COLO668 (cell line): ENCODE results near the gene ZFAND2A.

ENCODE experiments used
- DNase-seq: peaks from one replicate; lab custom pipeline; 2025; ENCODE audit not compliant: unreplicated experiment; lab: John Stamatoyannopoulos, UW

The ZFAND2A gene

GRCh38 chr7:1110358-1110757, 49.6 kb downstream of the ZFAND2A start:
- no peak for DNase-seq

GRCh38 chr7:1109581-1110310, 50.2 kb downstream of the ZFAND2A start:
- DNase-seq, result no peak

- DNase-seq, result no peak
Measured at GRCh38 chr7:1108264-1108920, 51.6 kb downstream of the ZFAND2A start.

GRCh38 chr7:1106793-1107421, 53.1 kb downstream of the ZFAND2A start:
- DNase-seq, result no peak

GRCh38 chr7:1106063-1106792, 53.8 kb downstream of the ZFAND2A start:
- DNase-seq, result no peak

- DNase-seq, result no peak
Measured at GRCh38 chr7:1105189-1105588, 54.8 kb downstream of the ZFAND2A start.

- no peak for DNase-seq
Measured at GRCh38 chr7:1104516-1105179, 55.3 kb downstream of the ZFAND2A start.

GRCh38 chr7:1103789-1104515, 56.0 kb downstream of the ZFAND2A start:
- DNase-seq, result no peak

GRCh38 chr7:1103009-1103788, 56.8 kb downstream of the ZFAND2A start:
- no peak for DNase-seq
